SK-N-SH (cell line): ENCODE results near the gene GFPT1. TPM values are rescaled to one million over a fixed set of nuclear protein-coding genes. Genes with fewer than 3 reads are reported as not detected.

Experiments used
- CTCF ChIA-PET: fragments of 300-600, 350-600 bp; formaldehyde crosslinking; extraction: SDS; loops from one replicate; lab custom pipeline; 2021; lab: Yijun Ruan, JAX
- POLR2A ChIA-PET: fragments of 350-600 bp; sonication (Branson Sonifier 250); formaldehyde crosslinking; extraction: SDS; loops from one replicate; lab custom pipeline; 2020; ENCODE audit warnings: antibody characterized with exemption, inconsistent platforms; lab: Yijun Ruan, JAX
- DNase-seq: peaks from one replicate; pipeline ENCODE4 v3.0.0; 2012
- H2AFZ ChIP-seq: fragments of 200-600 bp; sonication (generic); 2 replicates; pipeline ENCODE4 v1.8.1; 2016; ENCODE audit warnings: antibody characterized with exemption, mild to moderate bottlenecking, low read depth
- H3F3A ChIP-seq: fragments of 200-600 bp; sonication (generic); replicated peaks from 2 replicates; pipeline ENCODE3; 2016; ENCODE audit warnings: antibody characterized with exemption, mild to moderate bottlenecking; ENCODE audit not compliant: insufficient read depth
- H3K27ac ChIP-seq, 2 experiments: fragments of 200-500 bp in 1 of 2; fragments of 200-600 bp in 1 of 2; sonication (Bioruptor generic) in 1 of 2; sonication (generic), shearing (Covaris generic) in 1 of 2; 2 replicates each; pipeline versions ENCODE4 v1.5.1 to v1.6.1; 2014 to 2016; ENCODE audit warnings: low read depth in 2 of 2, inconsistent platforms in 1 of 2, low read length in 1 of 2, mild to moderate bottlenecking in 1 of 2, mixed read lengths in 1 of 2
- H3K27me3 ChIP-seq: fragments of 200-600 bp; sonication (generic), shearing (Covaris generic); 2 replicates; pipeline ENCODE4 v1.6.1; 2016; ENCODE audit warnings: mixed run types; ENCODE audit not compliant: insufficient read depth
- H3K36me3 ChIP-seq, 2 experiments: fragments of 200-500 bp in 1 of 2; fragments of 200-600 bp in 1 of 2; sonication (Bioruptor generic) in 1 of 2; sonication (generic) in 1 of 2; replicated peaks in 1 of 2; 2 replicates each; pipeline versions ENCODE3 to v1.5.1; 2014 to 2016; ENCODE audit warnings: low read length in 1 of 2, mild to moderate bottlenecking in 1 of 2; ENCODE audit not compliant: insufficient read depth in 2 of 2, control insufficient read depth in 1 of 2
- H3K4me1 ChIP-seq, 2 experiments: fragments of 200-500 bp in 1 of 2; fragments of 200-600 bp in 1 of 2; sonication (Bioruptor generic) in 1 of 2; sonication (generic), shearing (Covaris generic) in 1 of 2; 2 replicates each; pipeline versions ENCODE4 v1.5.1 to v1.6.1; 2014 to 2016; ENCODE audit warnings: low read depth in 1 of 2, low read length in 1 of 2, mixed run types in 1 of 2; ENCODE audit not compliant: insufficient read depth in 2 of 2, control insufficient read depth in 1 of 2
- H3K4me2 ChIP-seq: fragments of 200-600 bp; sonication (generic), shearing (Covaris generic); 2 replicates; pipeline ENCODE4 v1.6.1; 2017; ENCODE audit warnings: mixed run types
- H3K4me3 ChIP-seq, 2 experiments: fragments of 200-500 bp in 1 of 2; fragments of 200-600 bp in 1 of 2; sonication (Bioruptor generic) in 1 of 2; sonication (generic), shearing (Covaris generic) in 1 of 2; 2 replicates each; pipeline versions ENCODE4 v1.5.1 to v1.8.1; 2014 to 2016; ENCODE audit warnings: low read depth in 2 of 2, inconsistent platforms in 1 of 2, low read length in 1 of 2, mild to moderate bottlenecking in 1 of 2, mixed read lengths in 1 of 2, moderate library complexity in 1 of 2
- H3K79me2 ChIP-seq: fragments of 200-600 bp; sonication (generic); 2 replicates; pipeline ENCODE4 v1.8.1; 2017; ENCODE audit warnings: mild to moderate bottlenecking; ENCODE audit not compliant: insufficient read depth
- H3K9ac ChIP-seq: fragments of 200-600 bp; sonication (generic); 2 replicates; pipeline ENCODE4 v1.6.1; 2017; ENCODE audit warnings: mixed run types
- H3K9me2 ChIP-seq: fragments of 200-600 bp; sonication (generic); 2 replicates; pipeline ENCODE4 v1.6.1; 2017; ENCODE audit warnings: mixed run types
- H3K9me3 ChIP-seq: fragments of 200-600 bp; sonication (generic); 2 replicates; pipeline ENCODE4 v1.6.1; 2017; ENCODE audit warnings: mixed run types, mild to moderate bottlenecking, moderate library complexity
- H4K20me1 ChIP-seq: fragments of 200-600 bp; sonication (generic); 2 replicates; pipeline ENCODE4 v1.6.1; 2017; ENCODE audit warnings: mild to moderate bottlenecking, mixed run types; ENCODE audit not compliant: insufficient read depth
- CHD2 ChIP-seq: fragments of 150-350 bp; IDR thresholded peaks from 2 replicates; pipeline ENCODE4 v1.6.1; 2018; ENCODE audit warnings: low read length; ENCODE audit not compliant: partially characterized antibody
- CTCF ChIP-seq: fragments of 200-600 bp; sonication (generic); IDR thresholded peaks from 2 replicates; pipeline ENCODE4 v1.6.1; 2017; ENCODE audit warnings: antibody characterized with exemption, mild to moderate bottlenecking, moderate library complexity
- ELF1 ChIP-seq: IDR thresholded peaks from 2 replicates; pipeline ENCODE4 v1.4.0; 2012
- FOSL2 ChIP-seq: IDR thresholded peaks from 2 replicates; pipeline ENCODE4 v1.4.0; 2012; ENCODE audit warnings: low read depth, mild to moderate bottlenecking, moderate library complexity, borderline replicate concordance
- FOXM1 ChIP-seq: IDR thresholded peaks from 2 replicates; pipeline ENCODE4 v1.4.0; 2012; ENCODE audit warnings: low read depth, mild to moderate bottlenecking
- GABPA ChIP-seq: IDR thresholded peaks from 2 replicates; pipeline ENCODE4 v1.4.0; 2012; ENCODE audit warnings: low read depth, mild to moderate bottlenecking
- JUND ChIP-seq: IDR thresholded peaks from 2 replicates; pipeline ENCODE4 v1.4.0; 2012
- MXI1 ChIP-seq: IDR thresholded peaks from 2 replicates; pipeline ENCODE4 v1.6.1; 2012; ENCODE audit warnings: mild to moderate bottlenecking, low read depth, low read length, improper control_type of control experiment
- RAD21 ChIP-seq: IDR thresholded peaks from 2 replicates; pipeline ENCODE4 v1.6.1; 2012; ENCODE audit warnings: mild to moderate bottlenecking, low read length
- REST ChIP-seq: IDR thresholded peaks from 2 replicates; pipeline ENCODE4 v1.6.1; 2012; ENCODE audit warnings: mild to moderate bottlenecking, low read depth, low read length, moderate library complexity
- RXRA ChIP-seq: IDR thresholded peaks from 2 replicates; pipeline ENCODE4 v1.4.0; 2012; ENCODE audit warnings: low read depth, mild to moderate bottlenecking, borderline replicate concordance
- SIN3A ChIP-seq: IDR thresholded peaks from 2 replicates; pipeline ENCODE4 v1.6.1; 2012; ENCODE audit warnings: low read depth, mild to moderate bottlenecking, low read length, moderate library complexity, borderline replicate concordance
- SMC3 ChIP-seq: IDR thresholded peaks from 2 replicates; pipeline ENCODE4 v1.6.1; 2012; ENCODE audit warnings: low read depth, low read length, improper control_type of control experiment
- TAF1 ChIP-seq: IDR thresholded peaks from 2 replicates; pipeline ENCODE4 v1.6.1; 2012; ENCODE audit warnings: low read depth, mild to moderate bottlenecking, low read length, moderate library complexity, borderline replicate concordance
- USF1 ChIP-seq: IDR thresholded peaks from 2 replicates; pipeline ENCODE4 v1.4.0; 2012; ENCODE audit warnings: low read depth, borderline replicate concordance
- USF2 ChIP-seq: fragments of 150-350 bp; IDR thresholded peaks from 2 replicates; pipeline ENCODE4 v1.6.1; 2017; ENCODE audit warnings: antibody characterized with exemption, low read length, low read depth, borderline replicate concordance
- YY1 ChIP-seq: IDR thresholded peaks from 2 replicates; pipeline ENCODE4 v1.4.0; 2012; ENCODE audit warnings: low read depth, mild to moderate bottlenecking
- polyA plus RNA-seq, 3 experiments: library from polyadenylated mRNA; depleted of rRNA; stranded (reverse); fragments of >200 nt; gene quantifications; 2 replicates each; pipeline ENCODE4 v1.2.3, GENCODE V29; 2012

GFPT1 gene
- polyA plus RNA-seq, 1 of the 3 experiments (the other 2 are of a cell fraction) = 6.0 TPM

- no peaks in the 10 kb centered on the region for H4K20me1 ChIP-seq
- peaks cover 4% of the 10 kb centered on the region; the same call in 1 of the 2 replicates for H3K79me2 ChIP-seq
- no peak for DNase-seq
- no peaks in the 10 kb centered on the region for H3K9me2 ChIP-seq
- ChIA-PET POLR2A (no interaction called here), CTCF (interaction anchor here (1.1 to 1.4 kb wide), 2 partner anchors 20 to 30 kb away, joined by 3 to 4 read pairs; no protein-coding TSS in a partner anchor)
- no peak overlapping the region for H3K27ac ChIP-seq
- TF ChIP-seq ELF1 (no peak), SMC3 (no peak), CTCF (no peak), JUND (no peak), USF1 (no peak), USF2 (no peak), GABPA (no peak), FOSL2 (no peak), CHD2 (no peak), TAF1 (no peak), MXI1 (no peak), RAD21 (no peak), FOXM1 (no peak)
- H3K9me3 ChIP-seq = no peaks in the 10 kb centered on the region
- H3K36me3 ChIP-seq = peaks cover 64 to 94% of the 10 kb centered on the region in 2 experiments
- no peaks in the 10 kb centered on the region for H3K27me3 ChIP-seq
- H3F3A ChIP-seq = peaks cover 19% of the 10 kb centered on the region
- no peak overlapping the region for H3K4me3 ChIP-seq
- 0 out of 4 replicates have a peak, but pooled peaks cover 0 to 5% of the 10 kb centered on the region in 2 experiments for H3K4me1 ChIP-seq
- no peak overlapping the region for H3K4me2 ChIP-seq
- H2AFZ ChIP-seq = no peak overlapping the region
- H3K9ac ChIP-seq = no peak overlapping the region
Observed at GRCh38 chr2:69345434-69345833, 41.6 kb downstream of the GFPT1 start.

GRCh38 chr2:69344305-69344704 is 42.7 kb downstream of the GFPT1 start:
- Histone ChIP-seq H2AFZ (no peak overlapping the region), H3K79me2 (peaks cover 4% of the 10 kb centered on the region; the same call in 1 of the 2 replicates)
- CTCF ChIA-PET = interaction anchor here (0.8 to 1.0 kb wide), 2 partner anchors 11 to 401 kb away, joined by 3 read pairs; no protein-coding TSS in a partner anchor
- TF ChIP-seq REST (no peak), RXRA (no peak), SIN3A (no peak), CTCF (no peak), FOXM1 (no peak), YY1 (no peak), ELF1 (no peak)

More at GRCh38 chr2:69344305-69344704, 42.7 kb downstream of the GFPT1 start:
- H3K9ac ChIP-seq = no peak overlapping the region
- no peak overlapping the region for H3K4me3 ChIP-seq
- H4K20me1 ChIP-seq = no peaks in the 10 kb centered on the region
- H3F3A ChIP-seq = peaks cover 23% of the 10 kb centered on the region
- POLR2A ChIA-PET = no interaction called here
- H3K4me1 ChIP-seq = 0 out of 4 replicates have a peak, but pooled peaks cover 0 to 8% of the 10 kb centered on the region in 2 experiments
- no peak overlapping the region for H3K4me2 ChIP-seq
- peaks cover 54 to 96% of the 10 kb centered on the region in 2 experiments for H3K36me3 ChIP-seq
- H3K9me3 ChIP-seq = no peaks in the 10 kb centered on the region
- H3K27ac ChIP-seq = no peak overlapping the region
- no peaks in the 10 kb centered on the region for H3K27me3 ChIP-seq
- no peak for DNase-seq
- no peaks in the 10 kb centered on the region for H3K9me2 ChIP-seq
